K562 (cell line): Measurements from ENCODE around the gene PTGIR. TPM values are rescaled to one million over a fixed set of nuclear protein-coding genes. Genes with fewer than 3 reads are reported as not detected.

ENCODE experiments used
- AFF1 ChIP-seq, 2 experiments: fragments of 450-650 bp; IDR thresholded peaks; 2 replicates each; pipeline ENCODE4 v1.6.1; 2018; ENCODE audit warnings: mild to moderate bottlenecking in 2 of 2, low read depth in 1 of 2; ENCODE audit not compliant: partially characterized antibody in 2 of 2
- ARHGAP35 ChIP-seq: fragments of 450-650 bp; IDR thresholded peaks from 2 replicates; pipeline ENCODE4 v1.6.1; 2018; ENCODE audit not compliant: partially characterized antibody
- BMI1 ChIP-seq: fragments of 150-350 bp; IDR thresholded peaks from 2 replicates; pipeline ENCODE4 v1.6.1; 2014; ENCODE audit warnings: low read length
- CEBPZ ChIP-seq: fragments of 150-350 bp; IDR thresholded peaks from 2 replicates; pipeline ENCODE4 v1.6.1; 2014; ENCODE audit warnings: low read depth, mild to moderate bottlenecking, low read length, borderline replicate concordance
- CHCHD3 ChIP-seq: fragments of 250-450 bp; sonication (Bioruptor Pico); IDR thresholded peaks from 2 replicates; pipeline ENCODE4 v2.1.2; 2022; ENCODE audit warnings: mild to moderate bottlenecking
- CSDE1 ChIP-seq, 2 experiments: fragments of 450-650 bp; IDR thresholded peaks; 2 replicates each; pipeline ENCODE4 v1.6.1; 2016; ENCODE audit warnings: mild to moderate bottlenecking in 1 of 2
- EP400 ChIP-seq: fragments of 450-650 bp; IDR thresholded peaks from 2 replicates; pipeline ENCODE4 v1.6.1; 2017; ENCODE audit warnings: antibody characterized with exemption, mild to moderate bottlenecking, moderate library complexity
- GABPA ChIP-seq: fragments of 200-800 bp; sonication (Bioruptor generic); conservative IDR thresholded peaks from 2 replicates; pipeline ENCODE4 v1.6.1; 2016; ENCODE audit warnings: low read depth, missing genetic modification characterization, missing compliant biosample characterization
- MAFF ChIP-seq: IDR thresholded peaks from 2 replicates; pipeline ENCODE4 v1.6.1; 2012; ENCODE audit warnings: low read length, improper control_type of control experiment
- NCOA6 ChIP-seq: fragments of 450-650 bp; IDR thresholded peaks from 2 replicates; pipeline ENCODE4 v1.6.1; 2017; ENCODE audit warnings: mild to moderate bottlenecking
- RBM15 ChIP-seq: fragments of 200-400 bp; formaldehyde crosslinking; IDR thresholded peaks from 2 replicates; pipeline ENCODE4 v1.6.1; 2018; ENCODE audit warnings: mild to moderate bottlenecking, low read length, moderate library complexity; ENCODE audit not compliant: insufficient read depth
- ZBTB26 ChIP-seq: fragments of 450-650 bp; formaldehyde crosslinking; IDR thresholded peaks from 2 replicates; pipeline ENCODE4 v1.4.0; 2022; ENCODE audit warnings: missing genetic modification characterization
- ZHX1 ChIP-seq: fragments of 150-350 bp; conservative IDR thresholded peaks from 2 replicates; pipeline ENCODE4 v1.6.1; 2014; ENCODE audit warnings: low read length
- ZNF224 ChIP-seq: sonication (generic); formaldehyde crosslinking; IDR thresholded peaks from 2 replicates; pipeline ENCODE4 v1.8.0; 2022; ENCODE audit warnings: mild to moderate bottlenecking, missing genetic modification reagents
- ZNF431 ChIP-seq: sonication (generic); formaldehyde crosslinking; IDR thresholded peaks from 2 replicates; pipeline ENCODE4 v1.8.0; 2022; ENCODE audit warnings: mild to moderate bottlenecking, missing genetic modification reagents
- ZNF764 ChIP-seq: fragments of 250-450 bp; sonication (Bioruptor Pico); IDR thresholded peaks from 2 replicates; pipeline ENCODE4 v1.4.0; 2020; ENCODE audit warnings: low read depth, mild to moderate bottlenecking, moderate library complexity
- polyA plus RNA-seq, 8 experiments: library from polyadenylated mRNA; depleted of rRNA in 4 of 8; stranded (reverse) in 5 of 8; unstranded in 3 of 8; fragments of >200 nt; fragmentation: Nextera tagmentation in 2 of 8; fragmentation: Illumina TruSeq in 1 of 8; extraction: Ambion mirVana in 2 of 8; extraction: Trizol in 1 of 8; gene quantifications; 2 replicates each; pipeline versions ENCODE4 v1.2.1 to v1.2.3, GENCODE V29; 2011 to 2014; ENCODE audit warnings: inconsistent platforms in 1 of 8, missing spikeins in 1 of 8
- total RNA-seq, 7 experiments: library from RNA; depleted of rRNA in 6 of 7; stranded (reverse); fragments of >200 nt in 6 of 7; fragmentation: Illumina TruSeq in 2 of 7; extraction: Trizol in 2 of 7; gene quantifications; 2 replicates each; pipeline versions ENCODE4 v1.2.1 to v1.2.3, GENCODE V29; 2011 to 2021; ENCODE audit warnings: low replicate concordance in 1 of 7

PTGIR gene
- total and polyA plus RNA-seq, 9 of the 15 experiments (the other 6 are each of a cell fraction or from before 2014, with no cell fraction given): 0.11 to 3.4 (median 1.1) TPM; not detected in 1

GRCh38 chr19:46600384-46601317 lies 24.2 kb downstream of the PTGIR start (continued):
- peak in 1 of 2 experiments; percentile 62 for TF ChIP-seq AFF1 (IDR thresholded peaks at IDR 0.05; ENCODE audit: low read depth in 1 of 2, partially characterized antibody in 2 of 2)
- TF ChIP-seq ZNF431 (CRISPR knock-in tag): no peak
- TF ChIP-seq CSDE1 (IDR thresholded peaks at IDR 0.05): no peak
- no peak for TF ChIP-seq BMI1
- no peak for TF ChIP-seq CEBPZ
- TF ChIP-seq GABPA (tag): peak; percentile 71
- TF ChIP-seq ARHGAP35: no peak
- peak; percentile 99 for TF ChIP-seq EP400
- TF ChIP-seq RBM15: no peak
- no peak for TF ChIP-seq ZNF764 (CRISPR knock-in tag)
- peak; percentile 82; the same call in 1 of the 2 replicates for TF ChIP-seq ZBTB26
- TF ChIP-seq MAFF: peak; percentile 68
- TF ChIP-seq ZNF224 (CRISPR knock-in tag): no peak
- no peak for TF ChIP-seq NCOA6
- TF ChIP-seq CHCHD3 (CRISPR knock-in tag): no peak
- peak; percentile 10; the same call in 1 of the 2 replicates for TF ChIP-seq ZHX1
